HEK293 (cell line): ENCODE measurements around the gene NTMT1.

Experiments
- FEZF1 ChIP-seq: fragments of 450-650 bp; formaldehyde crosslinking; IDR thresholded peaks from 2 replicates; pipeline ENCODE4 v1.5.1; 2016; ENCODE audit warnings: missing biosample characterization, missing genetic modification characterization
- GFI1B ChIP-seq: fragments of 450-650 bp; formaldehyde crosslinking; IDR thresholded peaks from 2 replicates; pipeline ENCODE4 v1.5.1; 2016; ENCODE audit warnings: missing biosample characterization, missing genetic modification characterization
- HOXC10 ChIP-seq: sonication (generic); formaldehyde crosslinking; IDR thresholded peaks from 2 replicates; pipeline ENCODE4 v1.8.1; 2023; ENCODE audit warnings: mild to moderate bottlenecking, missing genetic modification reagents
- HOXD13 ChIP-seq: sonication (generic); formaldehyde crosslinking; IDR thresholded peaks from 2 replicates; pipeline ENCODE4 v1.8.0; 2022; ENCODE audit warnings: missing genetic modification reagents, borderline replicate concordance
- IKZF3 ChIP-seq: fragments of 450-650 bp; IDR thresholded peaks from 2 replicates; pipeline ENCODE4 v1.5.0; 2018; ENCODE audit warnings: missing biosample characterization, mild to moderate bottlenecking, missing genetic modification characterization, moderate library complexity
- KLF8 ChIP-seq: fragments of 450-650 bp; formaldehyde crosslinking; IDR thresholded peaks from 2 replicates; pipeline ENCODE4 v1.5.1; 2016; ENCODE audit warnings: missing biosample characterization, missing genetic modification characterization
- OSR2 ChIP-seq: fragments of 450-650 bp; formaldehyde crosslinking; IDR thresholded peaks from 2 replicates; pipeline ENCODE4 v1.5.1; 2016; ENCODE audit warnings: missing biosample characterization, missing genetic modification characterization
- PRDM1 ChIP-seq: fragments of 450-650 bp; formaldehyde crosslinking; IDR thresholded peaks from 2 replicates; pipeline ENCODE4; 2016; ENCODE audit warnings: missing biosample characterization, missing genetic modification characterization
- ZFP69B ChIP-seq: fragments of 450-650 bp; formaldehyde crosslinking; IDR thresholded peaks from 2 replicates; pipeline ENCODE4 v1.5.1; 2016; ENCODE audit warnings: missing biosample characterization, missing genetic modification characterization
- ZNF132 ChIP-seq: fragments of 450-650 bp; formaldehyde crosslinking; IDR thresholded peaks from 2 replicates; pipeline ENCODE4 v1.5.1; 2017; ENCODE audit warnings: missing biosample characterization, missing genetic modification characterization, borderline replicate concordance
- ZNF2 ChIP-seq: fragments of 450-650 bp; formaldehyde crosslinking; IDR thresholded peaks from 2 replicates; pipeline ENCODE4 v1.5.1; 2016; ENCODE audit warnings: missing biosample characterization, missing genetic modification characterization
- ZNF202 ChIP-seq: fragments of 450-650 bp; formaldehyde crosslinking; IDR thresholded peaks from 2 replicates; pipeline ENCODE4 v1.5.1; 2016; ENCODE audit warnings: missing biosample characterization, missing genetic modification characterization, borderline replicate concordance
- ZNF221 ChIP-seq: fragments of 450-650 bp; formaldehyde crosslinking; IDR thresholded peaks from 2 replicates; pipeline ENCODE4 v1.5.1; 2017; ENCODE audit warnings: missing biosample characterization, missing genetic modification characterization, borderline replicate concordance
- ZNF37A ChIP-seq: fragments of 450-650 bp; IDR thresholded peaks from 2 replicates; pipeline ENCODE4 v1.5.1; 2018; ENCODE audit warnings: missing biosample characterization, missing genetic modification characterization
- ZNF404 ChIP-seq: fragments of 450-650 bp; formaldehyde crosslinking; IDR thresholded peaks from 2 replicates; pipeline ENCODE4 v1.5.1; 2017; ENCODE audit warnings: missing biosample characterization, missing genetic modification characterization
- ZNF521 ChIP-seq: fragments of 450-650 bp; formaldehyde crosslinking; IDR thresholded peaks from 2 replicates; pipeline ENCODE4 v1.5.1; 2017; ENCODE audit warnings: missing biosample characterization, mild to moderate bottlenecking, missing genetic modification characterization
- ZNF571 ChIP-seq: fragments of 450-650 bp; formaldehyde crosslinking; IDR thresholded peaks from 2 replicates; pipeline ENCODE4 v1.5.0; 2017; ENCODE audit warnings: missing biosample characterization, missing genetic modification characterization
- ZNF585B ChIP-seq: fragments of 450-650 bp; formaldehyde crosslinking; IDR thresholded peaks from 2 replicates; pipeline ENCODE4 v1.5.1; 2016; ENCODE audit warnings: missing biosample characterization, missing genetic modification characterization
- ZNF624 ChIP-seq: fragments of 450-650 bp; formaldehyde crosslinking; IDR thresholded peaks from 2 replicates; pipeline ENCODE4 v1.5.1; 2017; ENCODE audit warnings: missing biosample characterization, missing genetic modification characterization
- ZNF654 ChIP-seq: fragments of 450-650 bp; formaldehyde crosslinking; IDR thresholded peaks from 2 replicates; pipeline ENCODE4 v1.5.1; 2016; ENCODE audit warnings: low read depth, missing biosample characterization, missing genetic modification characterization
- ZNF776 ChIP-seq: fragments of 450-650 bp; formaldehyde crosslinking; IDR thresholded peaks from 2 replicates; pipeline ENCODE4 v1.5.0; 2017; ENCODE audit warnings: missing biosample characterization, missing genetic modification characterization, borderline replicate concordance
- ZNF785 ChIP-seq: fragments of 450-650 bp; formaldehyde crosslinking; IDR thresholded peaks from 2 replicates; pipeline ENCODE4 v1.5.1; 2016; ENCODE audit warnings: missing biosample characterization, missing genetic modification characterization
- ZNF792 ChIP-seq: fragments of 450-650 bp; formaldehyde crosslinking; IDR thresholded peaks from 2 replicates; pipeline ENCODE4 v1.5.1; 2016; ENCODE audit warnings: missing biosample characterization, missing genetic modification characterization
- TF ChIP-seq, protein P1 (sequence below): fragments of 450-650 bp; formaldehyde crosslinking; IDR thresholded peaks from 2 replicates; pipeline ENCODE4 v1.5.1; 2017; ENCODE audit warnings: missing biosample characterization, missing genetic modification characterization
- TF ChIP-seq, protein P2 (sequence below): fragments of 450-650 bp; formaldehyde crosslinking; IDR thresholded peaks from 2 replicates; pipeline ENCODE4; 2016; ENCODE audit warnings: missing biosample characterization, missing genetic modification characterization
- TF ChIP-seq, protein P3 (sequence below): fragments of 450-650 bp; formaldehyde crosslinking; IDR thresholded peaks from 2 replicates; pipeline ENCODE4 v1.5.1; 2016; ENCODE audit warnings: missing biosample characterization, missing genetic modification characterization
- TF ChIP-seq, protein P4 (sequence below): fragments of 450-650 bp; formaldehyde crosslinking; IDR thresholded peaks from 2 replicates; pipeline ENCODE4 v1.5.1; 2016; ENCODE audit warnings: missing biosample characterization, missing genetic modification characterization, borderline replicate concordance
- TF ChIP-seq, protein P5 (sequence below): fragments of 450-650 bp; formaldehyde crosslinking; IDR thresholded peaks from 2 replicates; pipeline ENCODE4 v1.5.1; 2017; ENCODE audit warnings: missing biosample characterization, missing genetic modification characterization

NTMT1 gene

DNA sequence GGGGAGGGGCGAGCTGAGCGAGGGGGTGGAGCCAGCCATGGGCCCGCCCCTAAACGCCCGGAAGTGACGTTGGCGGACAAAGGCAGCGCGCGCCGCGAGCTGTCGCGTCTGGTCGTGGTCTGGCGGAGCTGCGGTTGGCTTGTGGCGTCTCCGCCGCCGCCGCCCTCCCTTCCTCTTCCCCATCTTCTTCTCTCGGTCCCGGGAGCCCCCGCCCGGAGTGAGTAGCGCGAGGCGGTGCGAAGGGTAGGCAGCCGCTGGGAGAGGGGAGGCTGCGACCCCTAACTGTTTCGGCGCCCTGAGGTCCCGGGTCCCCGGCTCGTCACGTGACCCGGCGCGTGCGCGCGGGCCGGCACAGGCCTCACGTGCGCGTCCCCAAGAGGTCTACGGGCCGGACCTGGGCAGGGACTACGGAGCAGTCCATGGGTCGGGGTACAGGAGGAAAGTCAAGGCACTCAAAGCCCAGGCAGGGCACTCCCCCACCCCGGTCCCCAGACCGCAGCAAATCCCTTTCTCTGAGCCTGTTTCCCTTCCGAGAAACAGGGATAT is at the start of gene NTMT1 (continued):
- 0 out of 2 replicates have a peak, but pooled peaks have one; percentile 45 for TF ChIP-seq ZNF785 (tag by site-specific recombination)
- TF ChIP-seq ZNF654 = no peak
- TF ChIP-seq, protein P1, sequence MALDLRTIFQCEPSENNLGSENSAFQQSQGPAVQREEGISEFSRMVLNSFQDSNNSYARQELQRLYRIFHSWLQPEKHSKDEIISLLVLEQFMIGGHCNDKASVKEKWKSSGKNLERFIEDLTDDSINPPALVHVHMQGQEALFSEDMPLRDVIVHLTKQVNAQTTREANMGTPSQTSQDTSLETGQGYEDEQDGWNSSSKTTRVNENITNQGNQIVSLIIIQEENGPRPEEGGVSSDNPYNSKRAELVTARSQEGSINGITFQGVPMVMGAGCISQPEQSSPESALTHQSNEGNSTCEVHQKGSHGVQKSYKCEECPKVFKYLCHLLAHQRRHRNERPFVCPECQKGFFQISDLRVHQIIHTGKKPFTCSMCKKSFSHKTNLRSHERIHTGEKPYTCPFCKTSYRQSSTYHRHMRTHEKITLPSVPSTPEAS (tag by site-specific recombination) = 0 out of 2 replicates have a peak, but pooled peaks have one; percentile 21
- TF ChIP-seq ZNF776 (tag by site-specific recombination) = no peak
- TF ChIP-seq, protein P2, sequence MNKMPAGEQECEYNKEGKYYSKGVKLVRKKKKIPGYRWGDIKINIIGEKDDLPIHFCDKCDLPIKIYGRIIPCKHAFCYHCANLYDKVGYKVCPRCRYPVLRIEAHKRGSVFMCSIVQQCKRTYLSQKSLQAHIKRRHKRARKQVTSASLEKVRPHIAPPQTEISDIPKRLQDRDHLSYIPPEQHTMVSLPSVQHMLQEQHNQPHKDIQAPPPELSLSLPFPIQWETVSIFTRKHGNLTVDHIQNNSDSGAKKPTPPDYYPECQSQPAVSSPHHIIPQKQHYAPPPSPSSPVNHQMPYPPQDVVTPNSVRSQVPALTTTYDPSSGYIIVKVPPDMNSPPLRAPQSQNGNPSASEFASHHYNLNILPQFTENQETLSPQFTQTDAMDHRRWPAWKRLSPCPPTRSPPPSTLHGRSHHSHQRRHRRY (tag by site-specific recombination) = no peak
- no peak for TF ChIP-seq ZNF202 (tag by site-specific recombination)
- TF ChIP-seq ZFP69B (tag by site-specific recombination) = no peak
- TF ChIP-seq ZNF132 (tag by site-specific recombination) = no peak
- no peak for TF ChIP-seq IKZF3 (tag by site-specific recombination)
- TF ChIP-seq, protein P3, sequence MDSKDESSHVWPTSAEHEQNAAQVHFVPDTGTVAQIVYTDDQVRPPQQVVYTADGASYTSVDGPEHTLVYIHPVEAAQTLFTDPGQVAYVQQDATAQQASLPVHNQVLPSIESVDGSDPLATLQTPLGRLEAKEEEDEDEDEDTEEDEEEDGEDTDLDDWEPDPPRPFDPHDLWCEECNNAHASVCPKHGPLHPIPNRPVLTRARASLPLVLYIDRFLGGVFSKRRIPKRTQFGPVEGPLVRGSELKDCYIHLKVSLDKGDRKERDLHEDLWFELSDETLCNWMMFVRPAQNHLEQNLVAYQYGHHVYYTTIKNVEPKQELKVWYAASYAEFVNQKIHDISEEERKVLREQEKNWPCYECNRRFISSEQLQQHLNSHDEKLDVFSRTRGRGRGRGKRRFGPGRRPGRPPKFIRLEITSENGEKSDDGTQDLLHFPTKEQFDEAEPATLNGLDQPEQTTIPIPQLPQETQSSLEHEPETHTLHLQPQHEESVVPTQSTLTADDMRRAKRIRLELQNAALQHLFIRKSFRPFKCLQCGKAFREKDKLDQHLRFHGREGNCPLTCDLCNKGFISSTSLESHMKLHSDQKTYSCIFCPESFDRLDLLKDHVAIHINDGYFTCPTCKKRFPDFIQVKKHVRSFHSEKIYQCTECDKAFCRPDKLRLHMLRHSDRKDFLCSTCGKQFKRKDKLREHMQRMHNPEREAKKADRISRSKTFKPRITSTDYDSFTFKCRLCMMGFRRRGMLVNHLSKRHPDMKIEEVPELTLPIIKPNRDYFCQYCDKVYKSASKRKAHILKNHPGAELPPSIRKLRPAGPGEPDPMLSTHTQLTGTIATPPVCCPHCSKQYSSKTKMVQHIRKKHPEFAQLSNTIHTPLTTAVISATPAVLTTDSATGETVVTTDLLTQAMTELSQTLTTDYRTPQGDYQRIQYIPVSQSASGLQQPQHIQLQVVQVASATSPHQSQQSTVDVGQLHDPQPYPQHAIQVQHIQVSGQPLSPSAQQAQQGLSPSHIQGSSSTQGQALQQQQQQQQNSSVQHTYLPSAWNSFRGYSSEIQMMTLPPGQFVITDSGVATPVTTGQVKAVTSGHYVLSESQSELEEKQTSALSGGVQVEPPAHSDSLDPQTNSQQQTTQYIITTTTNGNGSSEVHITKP (tag by site-specific recombination) = peak; percentile 47; the same call in 1 of the 2 replicates
- TF ChIP-seq ZNF37A (tag by site-specific recombination) = no peak
- TF ChIP-seq FEZF1 (tag by site-specific recombination) = no peak
- no peak for TF ChIP-seq HOXC10 (CRISPR knock-in tag)
- peak; percentile 71 for TF ChIP-seq ZNF2 (tag by site-specific recombination)
- no peak for TF ChIP-seq ZNF221 (tag by site-specific recombination)
- no peak for TF ChIP-seq ZNF404
- no peak for TF ChIP-seq GFI1B
- peak; percentile 83; the same call in 1 of the 2 replicates for TF ChIP-seq KLF8 (tag by site-specific recombination)
- no peak for TF ChIP-seq ZNF571 (tag by site-specific recombination)
- TF ChIP-seq ZNF585B (tag by site-specific recombination) = no peak
- no peak for TF ChIP-seq ZNF521 (tag by site-specific recombination)
- TF ChIP-seq, protein P4, sequence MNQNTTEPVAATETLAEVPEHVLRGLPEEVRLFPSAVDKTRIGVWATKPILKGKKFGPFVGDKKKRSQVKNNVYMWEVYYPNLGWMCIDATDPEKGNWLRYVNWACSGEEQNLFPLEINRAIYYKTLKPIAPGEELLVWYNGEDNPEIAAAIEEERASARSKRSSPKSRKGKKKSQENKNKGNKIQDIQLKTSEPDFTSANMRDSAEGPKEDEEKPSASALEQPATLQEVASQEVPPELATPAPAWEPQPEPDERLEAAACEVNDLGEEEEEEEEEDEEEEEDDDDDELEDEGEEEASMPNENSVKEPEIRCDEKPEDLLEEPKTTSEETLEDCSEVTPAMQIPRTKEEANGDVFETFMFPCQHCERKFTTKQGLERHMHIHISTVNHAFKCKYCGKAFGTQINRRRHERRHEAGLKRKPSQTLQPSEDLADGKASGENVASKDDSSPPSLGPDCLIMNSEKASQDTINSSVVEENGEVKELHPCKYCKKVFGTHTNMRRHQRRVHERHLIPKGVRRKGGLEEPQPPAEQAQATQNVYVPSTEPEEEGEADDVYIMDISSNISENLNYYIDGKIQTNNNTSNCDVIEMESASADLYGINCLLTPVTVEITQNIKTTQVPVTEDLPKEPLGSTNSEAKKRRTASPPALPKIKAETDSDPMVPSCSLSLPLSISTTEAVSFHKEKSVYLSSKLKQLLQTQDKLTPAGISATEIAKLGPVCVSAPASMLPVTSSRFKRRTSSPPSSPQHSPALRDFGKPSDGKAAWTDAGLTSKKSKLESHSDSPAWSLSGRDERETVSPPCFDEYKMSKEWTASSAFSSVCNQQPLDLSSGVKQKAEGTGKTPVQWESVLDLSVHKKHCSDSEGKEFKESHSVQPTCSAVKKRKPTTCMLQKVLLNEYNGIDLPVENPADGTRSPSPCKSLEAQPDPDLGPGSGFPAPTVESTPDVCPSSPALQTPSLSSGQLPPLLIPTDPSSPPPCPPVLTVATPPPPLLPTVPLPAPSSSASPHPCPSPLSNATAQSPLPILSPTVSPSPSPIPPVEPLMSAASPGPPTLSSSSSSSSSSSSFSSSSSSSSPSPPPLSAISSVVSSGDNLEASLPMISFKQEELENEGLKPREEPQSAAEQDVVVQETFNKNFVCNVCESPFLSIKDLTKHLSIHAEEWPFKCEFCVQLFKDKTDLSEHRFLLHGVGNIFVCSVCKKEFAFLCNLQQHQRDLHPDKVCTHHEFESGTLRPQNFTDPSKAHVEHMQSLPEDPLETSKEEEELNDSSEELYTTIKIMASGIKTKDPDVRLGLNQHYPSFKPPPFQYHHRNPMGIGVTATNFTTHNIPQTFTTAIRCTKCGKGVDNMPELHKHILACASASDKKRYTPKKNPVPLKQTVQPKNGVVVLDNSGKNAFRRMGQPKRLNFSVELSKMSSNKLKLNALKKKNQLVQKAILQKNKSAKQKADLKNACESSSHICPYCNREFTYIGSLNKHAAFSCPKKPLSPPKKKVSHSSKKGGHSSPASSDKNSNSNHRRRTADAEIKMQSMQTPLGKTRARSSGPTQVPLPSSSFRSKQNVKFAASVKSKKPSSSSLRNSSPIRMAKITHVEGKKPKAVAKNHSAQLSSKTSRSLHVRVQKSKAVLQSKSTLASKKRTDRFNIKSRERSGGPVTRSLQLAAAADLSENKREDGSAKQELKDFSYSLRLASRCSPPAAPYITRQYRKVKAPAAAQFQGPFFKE (tag by site-specific recombination) = no peak
- TF ChIP-seq ZNF624 (tag by site-specific recombination) = no peak
- TF ChIP-seq PRDM1 (tag by site-specific recombination) = no peak
- no peak for TF ChIP-seq HOXD13 (CRISPR knock-in tag)
- no peak for TF ChIP-seq ZNF792 (tag by site-specific recombination)
- TF ChIP-seq, protein P5, sequence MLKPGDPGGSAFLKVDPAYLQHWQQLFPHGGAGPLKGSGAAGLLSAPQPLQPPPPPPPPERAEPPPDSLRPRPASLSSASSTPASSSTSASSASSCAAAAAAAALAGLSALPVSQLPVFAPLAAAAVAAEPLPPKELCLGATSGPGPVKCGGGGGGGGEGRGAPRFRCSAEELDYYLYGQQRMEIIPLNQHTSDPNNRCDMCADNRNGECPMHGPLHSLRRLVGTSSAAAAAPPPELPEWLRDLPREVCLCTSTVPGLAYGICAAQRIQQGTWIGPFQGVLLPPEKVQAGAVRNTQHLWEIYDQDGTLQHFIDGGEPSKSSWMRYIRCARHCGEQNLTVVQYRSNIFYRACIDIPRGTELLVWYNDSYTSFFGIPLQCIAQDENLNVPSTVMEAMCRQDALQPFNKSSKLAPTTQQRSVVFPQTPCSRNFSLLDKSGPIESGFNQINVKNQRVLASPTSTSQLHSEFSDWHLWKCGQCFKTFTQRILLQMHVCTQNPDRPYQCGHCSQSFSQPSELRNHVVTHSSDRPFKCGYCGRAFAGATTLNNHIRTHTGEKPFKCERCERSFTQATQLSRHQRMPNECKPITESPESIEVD = no peak
- TF ChIP-seq OSR2 (tag by site-specific recombination) = 0 out of 2 replicates have a peak, but pooled peaks have one; percentile 10
